Right hindlimb (tissue), 1 donor: ENCODE results near the gene ATG14.
"Not testable (repeated sequence)": the region's sequence is repeated elsewhere in the genome, so short reads cannot be mapped to it uniquely, and the experiment has no call there.

Experiments used
- DNase-seq: peaks from one replicate; pipeline ENCODE4 v3.0.0-alpha.2; 2018

ATG14 gene

GRCh38 chr14:55386037-55386808 is 25.4 kb downstream of the ATG14 start:
- no peak for DNase-seq

GRCh38 chr14:55384536-55384935 is 27.1 kb downstream of the ATG14 start:
- DNase-seq = no peak

- no peak for DNase-seq
Measured at GRCh38 chr14:55383541-55384140, 28.0 kb downstream of the ATG14 start.

- not testable (repeated sequence) for DNase-seq
Measured at GRCh38 chr14:55383056-55383466, 28.6 kb downstream of the ATG14 start.

GRCh38 chr14:55382483-55382882 is 29.1 kb downstream of the ATG14 start:
- no peak for DNase-seq

- no peak for DNase-seq
Measured at GRCh38 chr14:55381561-55381960, 30.1 kb downstream of the ATG14 start.

DNA sequence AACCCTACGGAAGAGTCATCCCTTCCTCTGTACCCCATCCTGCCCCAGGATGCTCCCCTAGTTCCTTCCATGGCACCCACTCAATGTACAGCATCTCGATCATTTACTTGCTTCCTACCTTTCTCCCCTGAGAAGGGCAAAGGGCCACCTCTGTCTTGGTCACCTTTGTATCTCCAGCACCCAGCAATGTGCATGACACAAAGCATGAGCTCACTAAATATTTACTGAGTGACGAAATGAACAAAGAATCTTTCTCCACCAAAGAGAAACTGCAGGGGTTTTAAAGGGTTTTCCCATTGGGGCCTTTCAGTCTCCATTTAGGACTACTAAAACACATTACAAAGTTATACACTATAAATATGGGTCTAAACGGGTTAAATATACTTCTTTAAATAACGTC is 30.6 kb downstream of the ATG14 start:
- no peak for DNase-seq

DNA sequence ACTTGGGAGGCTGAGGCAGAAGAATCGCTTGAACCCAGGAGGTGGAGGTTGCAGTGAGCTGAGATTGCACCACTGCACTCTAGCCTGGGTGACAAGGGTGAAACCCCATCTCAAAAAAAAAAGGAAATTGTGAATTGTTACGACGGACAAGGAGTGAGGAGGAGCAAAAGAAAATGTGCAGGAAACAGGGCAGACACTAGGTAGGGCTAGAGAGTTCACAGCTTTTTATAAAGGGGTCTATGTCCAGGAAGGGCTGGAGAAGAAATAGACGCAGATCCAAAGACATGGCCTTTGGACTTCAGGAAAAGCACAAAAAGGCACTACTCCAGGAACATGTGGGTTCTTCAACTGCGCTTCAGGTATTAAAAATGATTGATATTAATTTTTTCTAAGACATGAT is 34.4 kb downstream of the ATG14 start:
- no peak for DNase-seq

DNA sequence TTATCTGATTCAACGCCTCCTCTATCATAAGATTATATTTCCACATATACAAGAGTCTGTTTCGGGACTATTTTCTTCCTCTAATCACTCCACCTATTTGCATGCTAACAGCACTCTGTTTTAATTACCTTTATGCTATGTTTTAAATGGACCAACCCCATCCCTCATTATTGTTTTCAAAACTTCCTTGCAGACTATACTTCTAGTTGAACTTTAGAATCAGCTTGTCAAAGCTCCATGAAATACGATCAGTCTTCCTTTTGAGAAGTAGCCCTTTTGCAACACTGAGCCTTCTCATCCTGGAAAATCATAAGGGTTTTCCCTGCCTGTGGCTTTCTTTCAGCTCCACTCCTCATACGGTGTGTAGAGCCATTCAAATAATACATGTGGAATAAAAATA is 36.9 kb downstream of the ATG14 start:
- DNase-seq = no peak

GRCh38 chr14:55373784-55374705 is 37.6 kb downstream of the ATG14 start:
- DNase-seq = no peak

- no peak for DNase-seq
Measured at GRCh38 chr14:55372825-55373224, 38.8 kb downstream of the ATG14 start.

DNA sequence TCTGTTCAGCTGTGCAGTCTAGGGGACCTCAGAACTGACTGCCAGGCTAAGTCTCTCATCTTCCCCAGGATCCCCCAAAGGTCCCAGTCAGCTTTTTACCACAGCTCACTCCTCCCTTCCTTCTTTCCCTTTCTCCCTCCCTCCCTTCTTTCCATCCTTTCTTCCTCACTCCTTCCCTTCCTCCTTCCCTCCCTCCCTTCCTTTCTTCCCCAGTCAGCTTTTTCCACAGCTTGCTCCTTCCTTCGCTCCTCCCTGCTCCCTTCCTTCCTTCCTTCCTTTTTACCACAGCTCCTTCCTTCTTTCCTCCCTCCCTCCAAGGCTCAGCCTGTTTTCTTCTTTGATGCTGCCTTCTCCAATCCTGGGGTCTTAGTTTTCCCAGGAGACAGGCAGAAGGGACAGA is 39.2 kb downstream of the ATG14 start:
- no peak for DNase-seq

- no peak for DNase-seq
Measured at GRCh38 chr14:55370883-55371455, 40.7 kb downstream of the ATG14 start.

GRCh38 chr14:55366271-55366670 is 45.4 kb downstream of the ATG14 start:
- no peak for DNase-seq

DNA sequence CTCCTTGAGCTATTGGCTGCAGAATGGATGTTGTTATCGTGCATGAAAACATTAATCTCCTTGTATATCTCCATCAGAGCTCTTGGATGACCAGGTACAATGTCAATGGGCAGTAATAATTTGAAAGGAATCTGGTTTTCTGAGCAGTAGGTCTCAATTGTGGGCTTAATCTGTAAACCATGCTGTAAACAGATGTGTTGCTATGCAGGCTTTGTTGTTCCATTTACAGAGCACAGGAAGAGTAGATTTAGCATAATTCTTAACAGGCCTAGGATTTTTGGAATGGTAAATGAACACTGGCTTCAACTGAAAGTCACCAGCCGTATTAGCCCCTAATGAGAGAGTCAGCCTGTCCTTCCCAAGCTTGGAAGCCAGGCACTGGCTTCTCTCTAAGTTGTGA is 50.4 kb downstream of the ATG14 start:
- no peak for DNase-seq

GRCh38 chr14:55359307-55359706 is 52.3 kb downstream of the ATG14 start:
- no peak for DNase-seq

GRCh38 chr14:55356913-55357312 is 54.7 kb downstream of the ATG14 start:
- DNase-seq = no peak

- DNase-seq = no peak
Measured at GRCh38 chr14:55355922-55356321, 55.7 kb downstream of the ATG14 start.

- DNase-seq = no peak
Measured at GRCh38 chr14:55354500-55354899, 57.1 kb downstream of the ATG14 start.

DNA sequence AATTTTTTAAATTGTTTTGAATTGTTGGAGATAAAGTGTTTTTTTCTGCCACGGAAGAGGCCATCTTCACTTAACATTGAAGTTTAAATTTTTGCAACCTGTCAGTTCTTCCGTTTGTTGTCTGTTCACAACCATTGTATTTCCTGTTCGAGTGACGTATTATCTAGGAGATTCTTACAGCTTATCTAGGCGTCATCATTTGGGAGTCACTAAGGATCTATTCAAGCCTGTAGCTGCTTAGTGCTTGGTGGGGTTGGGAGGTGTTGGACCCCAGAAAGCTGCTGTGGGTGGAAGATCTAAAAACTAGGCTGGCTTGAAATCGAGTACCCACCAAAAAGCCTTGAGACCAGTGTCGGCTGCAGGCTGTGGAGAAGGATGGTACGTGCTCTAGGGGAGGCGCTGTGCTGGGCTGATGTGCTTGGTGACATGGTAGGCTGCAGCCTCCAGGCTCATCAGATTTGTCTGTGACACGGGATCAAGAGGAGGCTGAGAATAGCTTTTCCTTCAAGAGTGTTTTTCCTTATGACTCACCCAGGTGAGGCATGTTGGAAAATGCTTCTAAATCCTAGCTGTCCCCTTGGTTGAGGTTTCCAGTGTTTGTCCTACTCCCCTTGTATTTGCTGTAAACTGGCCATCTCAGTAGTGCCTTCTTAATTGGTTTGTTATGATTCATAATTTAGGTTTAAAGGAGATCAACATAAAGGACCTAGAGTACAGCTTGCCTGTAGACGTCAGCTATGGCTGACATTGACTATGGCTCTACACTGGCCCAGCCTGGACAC is 57.8 kb downstream of the ATG14 start:
- DNase-seq = no peak

DNA sequence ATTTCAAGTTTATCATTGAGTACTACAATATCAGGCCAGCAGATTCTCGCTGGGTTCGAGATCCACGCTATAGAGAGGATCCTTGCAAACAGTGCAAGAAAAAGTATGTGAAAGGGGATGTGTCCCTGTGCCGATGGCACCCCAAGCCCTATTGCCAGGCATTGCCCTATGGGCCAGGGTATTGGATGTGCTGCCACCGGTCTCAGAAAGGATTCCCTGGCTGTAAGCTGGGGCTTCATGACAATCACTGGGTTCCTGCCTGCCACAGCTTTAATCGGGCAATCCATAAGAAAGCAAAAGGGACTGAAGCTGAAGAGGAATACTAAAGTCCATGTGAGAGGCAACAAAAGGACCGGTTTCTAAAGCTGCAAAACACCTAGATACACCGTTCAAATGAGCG is 59.4 kb downstream of the ATG14 start:
- no peak for DNase-seq

DNA sequence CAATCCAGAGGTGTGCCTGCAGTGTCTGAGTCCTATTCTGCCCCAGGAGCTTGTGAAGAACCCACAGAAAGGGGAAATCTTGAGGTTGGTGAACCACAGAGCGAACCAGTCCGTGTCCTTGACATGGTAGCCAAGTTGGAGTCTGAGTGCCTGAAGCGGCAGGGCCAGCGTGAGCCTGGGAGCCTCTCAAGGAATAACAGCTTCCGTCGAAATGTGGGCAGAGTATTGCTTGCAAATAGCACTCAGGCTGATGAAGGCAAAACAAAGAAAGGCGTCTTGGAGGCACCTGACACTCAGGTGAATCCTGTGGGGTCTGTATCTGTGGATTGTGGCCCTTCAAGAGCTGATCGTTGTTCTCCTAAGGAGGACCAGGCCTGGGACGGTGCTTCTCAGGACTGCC is 60.5 kb downstream of the ATG14 start:
- no peak for DNase-seq
